ENCODE data around the gene SART3.

The SART3 gene

GRCh38 chr12:108584456-108585065, 23.6 kb upstream of the SART3 start:
- no peak overlapping the region for H3K4me3 ChIP-seq (ENCODE audit: low read depth, low read length)
- no peak for DNase-seq (ENCODE audit: low read depth)
- no peak for TF ChIP-seq CTCF (conservative IDR thresholded peaks at IDR 0.05; ENCODE audit: low read depth, low read length)

GRCh38 chr12:108583991-108584390, 23.0 kb upstream of the SART3 start:
- no peak overlapping the region for H3K4me3 ChIP-seq (ENCODE audit: low read depth, low read length)
- TF ChIP-seq CTCF (conservative IDR thresholded peaks at IDR 0.05; ENCODE audit: low read depth, low read length), result no peak
- DNase-seq (ENCODE audit: low read depth), result no peak

GRCh38 chr12:108582978-108583770, 22.2 kb upstream of the SART3 start:
- H3K4me3 ChIP-seq (ENCODE audit: low read depth, low read length), result no peak overlapping the region
- no peak for DNase-seq (ENCODE audit: low read depth)
- TF ChIP-seq CTCF (conservative IDR thresholded peaks at IDR 0.05; ENCODE audit: low read depth, low read length), result no peak

- no peak for DNase-seq (ENCODE audit: low read depth)
- no peak for TF ChIP-seq CTCF (conservative IDR thresholded peaks at IDR 0.05; ENCODE audit: low read depth, low read length)
- no peak overlapping the region for H3K4me3 ChIP-seq (ENCODE audit: low read depth, low read length)
These were observed 21.5 kb upstream of the SART3 start for GRCh38 chr12:108582509-108582908.

GRCh38 chr12:108581311-108582227, 20.6 kb upstream of the SART3 start:
- no peak for DNase-seq (ENCODE audit: low read depth)
- no peak for TF ChIP-seq CTCF (conservative IDR thresholded peaks at IDR 0.05; ENCODE audit: low read depth, low read length)
- no peak overlapping the region for H3K4me3 ChIP-seq (ENCODE audit: low read depth, low read length)

GRCh38 chr12:108580531-108580930, 19.6 kb upstream of the SART3 start:
- H3K4me3 ChIP-seq (ENCODE audit: low read depth, low read length), result no peak overlapping the region
- peak; percentile 84 for DNase-seq (ENCODE audit: low read depth)
- TF ChIP-seq CTCF (conservative IDR thresholded peaks at IDR 0.05; ENCODE audit: low read depth, low read length), result no peak

All from choroid plexus epithelial cell (primary cell).